ENCODE data around the gene SMARCC2.
A peak's percentile ranks its signal among the peaks of the same experiment; 100 is the strongest.
"Not testable (repeated sequence)": the region's sequence is repeated elsewhere in the genome, so short reads cannot be mapped to it uniquely, and the experiment has no call there.

The SMARCC2 gene

GRCh38 chr12:56157201-56158028, 31.9 kb downstream of the SMARCC2 start (continued):
- TF ChIP-seq ZNF596 (tag by site-specific recombination; IDR thresholded peaks at IDR 0.05) (0 out of 2 replicates have a peak, but pooled peaks have one; percentile 8), ZNF140 (tag by site-specific recombination; IDR thresholded peaks at IDR 0.05) (no peak), ZNF660 (tag by site-specific recombination; IDR thresholded peaks at IDR 0.05) (peak; percentile 19), GLIS2 (tag by site-specific recombination; IDR thresholded peaks at IDR 0.05) (peak; percentile 20; the same call in 1 of the 2 replicates), ZNF768 (tag by site-specific recombination; IDR thresholded peaks at IDR 0.05) (no peak), ZBTB7A (tag by site-specific recombination; IDR thresholded peaks at IDR 0.05; ENCODE audit: low read depth) (no peak; the same call in 1 of the 2 replicates), ZNF26 (tag by site-specific recombination; IDR thresholded peaks at IDR 0.05) (no peak)

DNA sequence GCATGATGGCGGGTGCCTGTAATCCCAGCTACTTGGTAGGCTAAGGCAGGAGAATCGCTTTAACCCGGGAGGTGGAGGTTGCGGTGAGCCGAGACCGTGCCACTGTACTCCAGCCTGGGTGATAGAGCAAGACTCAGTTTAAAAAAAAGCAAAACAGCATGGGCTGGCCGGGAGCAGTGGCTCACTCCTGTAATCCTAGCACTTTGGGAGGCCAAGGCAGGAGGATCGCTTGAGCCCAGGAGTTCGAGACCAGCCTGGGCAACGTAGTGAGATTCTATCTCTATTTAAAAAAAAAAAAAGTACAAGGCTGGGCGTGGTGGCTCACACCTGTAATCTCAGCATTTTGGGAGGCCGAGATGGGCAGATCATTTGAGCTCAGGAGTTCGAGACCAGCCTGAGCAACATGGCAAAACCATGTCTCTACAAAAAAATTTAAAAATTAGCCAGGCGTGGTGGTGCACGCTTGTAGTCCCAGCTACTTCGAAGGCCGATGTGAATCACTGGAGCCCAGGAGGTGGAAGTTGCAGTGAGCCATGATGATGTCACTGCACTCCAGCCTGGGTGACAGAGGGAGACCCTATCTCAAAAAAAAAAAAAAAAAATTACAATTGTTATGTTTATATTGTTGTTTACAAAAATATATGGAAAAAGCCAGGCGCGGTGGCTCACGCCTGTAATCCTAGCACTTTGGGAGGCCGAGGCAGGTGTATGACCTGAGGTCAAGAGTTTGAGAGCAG, 32.7 kb downstream of the SMARCC2 start:
- not testable (repeated sequence) for H3K4me1 ChIP-seq (ENCODE audit: control insufficient read depth, insufficient read depth, low read length); H3K9me3 ChIP-seq (ENCODE audit: control insufficient read depth, insufficient read depth, low read depth, low read length); H3K4me3 ChIP-seq (ENCODE audit: low read depth, low read length)
- POLR2A ChIA-PET: interaction anchor here (0.6 to 3.8 kb wide), 6 partner anchors 20 to 76 kb away, joined by 3 to 20 read pairs (median 4); partner anchors contain the start of genes ESYT1 and RNF41
- peak; percentile 61; the same call in 1 of the 2 replicates for TF ChIP-seq ATF2 (tag by site-specific recombination; IDR thresholded peaks at IDR 0.05; ENCODE audit: low read depth)
- peak; percentile 54; the same call in 1 of the 2 replicates for TF ChIP-seq ZNF629 (tag by site-specific recombination; IDR thresholded peaks at IDR 0.05)
- TF ChIP-seq GLIS1 (tag by site-specific recombination; IDR thresholded peaks at IDR 0.05): 0 out of 2 replicates have a peak, but pooled peaks have one; percentile 7
- TF ChIP-seq ZNF121 (tag by site-specific recombination; IDR thresholded peaks at IDR 0.05): 0 out of 2 replicates have a peak, but pooled peaks have one; percentile 64
- peaks cover 4 to 47% of the 10 kb centered on the region in 2 experiments for H3K36me3 ChIP-seq (ENCODE audit: control insufficient read depth in 2 of 2, insufficient read depth in 1 of 2, low read length in 2 of 2)
- peak overlapping the region; percentile 84; the same call in 1 of the 2 replicates for H3K27ac ChIP-seq (ENCODE audit: extremely low read depth, low read depth, low read length)
- CTCF ChIA-PET: interaction anchor here (0.6 to 2.0 kb wide), 4 partner anchors 23 to 309 kb away, joined by 3 to 6 read pairs (median 4); partner anchors contain the start of gene ESYT1

DNA sequence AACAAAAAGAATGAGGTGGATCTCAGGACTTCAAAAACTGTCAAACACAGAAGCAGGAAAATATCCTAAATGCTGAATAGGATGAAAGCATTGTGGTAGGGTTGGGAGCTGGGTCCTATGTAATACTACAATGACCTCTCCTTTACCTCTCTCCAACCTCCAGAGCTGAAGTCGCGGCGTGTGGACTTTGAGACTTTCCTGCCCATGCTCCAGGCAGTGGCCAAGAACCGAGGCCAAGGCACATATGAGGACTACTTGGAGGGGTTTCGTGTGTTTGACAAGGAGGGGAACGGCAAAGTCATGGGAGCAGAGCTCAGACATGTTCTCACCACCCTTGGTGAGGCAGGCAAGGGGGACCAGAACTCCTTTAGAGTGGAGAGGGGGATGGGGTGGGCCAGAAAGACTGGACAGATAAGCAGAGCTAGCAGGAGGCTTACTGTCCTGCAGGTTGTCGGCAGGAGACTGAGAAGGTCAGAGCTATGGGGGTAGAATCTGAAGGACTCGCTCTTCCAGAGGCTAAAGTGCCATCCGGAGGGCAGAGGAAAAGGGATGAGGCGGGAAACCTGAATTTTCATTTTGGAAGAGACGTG, 33.9 kb downstream of the SMARCC2 start:
- TF ChIP-seq IKZF3 (tag by site-specific recombination; IDR thresholded peaks at IDR 0.05) (0 out of 2 replicates have a peak, but pooled peaks have one; percentile 37), ZNF660 (tag by site-specific recombination; IDR thresholded peaks at IDR 0.05) (no peak)
- Histone ChIP-seq H3K9me3 (ENCODE audit: control insufficient read depth, insufficient read depth, low read depth, low read length) (no peaks in the 10 kb centered on the region), H3K27ac (ENCODE audit: extremely low read depth, low read depth, low read length) (no peak overlapping the region), H3K4me3 (ENCODE audit: low read depth, low read length) (no peak overlapping the region), H3K4me1 (ENCODE audit: control insufficient read depth, insufficient read depth, low read length) (peaks cover 3% of the 10 kb centered on the region; the same call in 1 of the 2 replicates), H3K36me3 (ENCODE audit: control insufficient read depth in 2 of 2, insufficient read depth in 1 of 2, low read length in 2 of 2) (peaks cover 4 to 34% of the 10 kb centered on the region in 2 experiments)
- ChIA-PET CTCF (interaction anchor here (1.0 to 2.2 kb wide), 4 partner anchors 27 to 36 kb away, joined by 6 to 8 read pairs (median 6); partner anchors contain the start of genes ESYT1, SMARCC2 and ZC3H10), POLR2A (interaction anchor here (0.7 to 3.8 kb wide), 4 partner anchors 8 to 101 kb away, joined by 3 to 20 read pairs (median 4); partner anchors contain the start of gene ESYT1)

Measured in HEK293 (cell line).